NT2/D1 (cell line): Measurements from ENCODE around the gene KLHL29.

ENCODE experiments used
- YY1 ChIP-seq: IDR thresholded peaks from 2 replicates; pipeline ENCODE4 v1.6.1; 2011; ENCODE audit not compliant: insufficient read length, insufficient read depth
- ZNF274 ChIP-seq: IDR thresholded peaks from 2 replicates; pipeline ENCODE4 v1.6.1; 2011; ENCODE audit warnings: mild to moderate bottlenecking, low read depth, low read length

- TF ChIP-seq YY1: no peak
- TF ChIP-seq ZNF274: no peak
These were observed 9.5 kb upstream of the KLHL29 start for GRCh38 chr2:23375448-23375847.
